ENCODE measurements around the gene SUSD6. TPM values are rescaled to one million over a fixed set of nuclear protein-coding genes. Genes with fewer than 3 reads are reported as not detected.

The SUSD6 gene
- total RNA-seq, 1 experiment from 2014 or later = 3.7 TPM

DNA sequence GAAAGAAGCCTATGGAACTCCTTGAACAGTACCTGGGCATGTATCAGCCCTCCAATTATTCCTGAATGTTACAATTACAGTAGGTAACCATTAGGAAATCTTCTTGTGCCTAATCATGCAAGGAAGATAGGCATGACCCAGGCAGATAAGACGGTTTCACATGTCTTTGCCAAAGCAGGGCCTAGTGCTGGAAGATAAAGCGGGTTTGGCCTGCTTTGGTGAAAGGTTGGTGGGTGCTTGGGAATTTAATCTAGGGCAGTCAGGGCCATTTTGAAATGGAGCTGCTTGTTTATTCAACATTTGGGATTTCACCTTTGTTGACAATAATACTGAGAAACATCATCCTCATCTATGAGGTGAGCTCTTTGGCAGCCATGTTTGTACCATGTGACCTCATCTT is 143.1 kb downstream of the SUSD6 start:
- Histone ChIP-seq H3K14ac (ENCODE audit: insufficient read depth, low read length) (no peak overlapping the region), H2BK5ac (ENCODE audit: insufficient read length, low read length) (no peak overlapping the region), H3K4me2 (ENCODE audit: insufficient read depth, insufficient read length, low read length) (no peak overlapping the region), H2BK120ac (ENCODE audit: low read depth, low read length, poor library complexity, severe bottlenecking) (no peak overlapping the region), H2BK12ac (ENCODE audit: insufficient read length, low read depth, low read length) (no peak overlapping the region), H2BK15ac (ENCODE audit: low read depth, low read length) (no peak overlapping the region), H2BK20ac (ENCODE audit: low read depth, low read length, poor library complexity, severe bottlenecking) (no peak overlapping the region), H3K9ac (ENCODE audit: extremely low read depth, insufficient read length, low read length) (no peak overlapping the region), H4K91ac (ENCODE audit: insufficient read length, low read depth, low read length) (no peak overlapping the region), H3K27ac (ENCODE audit: insufficient read length, low read depth, low read length) (no peak overlapping the region), H3K9me3 (ENCODE audit: control insufficient read depth, low read depth, low read length) (no peaks in the 10 kb centered on the region), H3K79me2 (ENCODE audit: insufficient read depth, low read length) (no peaks in the 10 kb centered on the region), H4K5ac (ENCODE audit: insufficient read length, low read depth, low read length) (no peak overlapping the region), H3K27me3 (ENCODE audit: insufficient read depth, low read length) (no peaks in the 10 kb centered on the region), H4K20me1 (ENCODE audit: control insufficient read depth, insufficient read depth, insufficient read length) (no peaks in the 10 kb centered on the region), H3K4me1 (ENCODE audit: insufficient read depth, low read length) (no peaks in the 10 kb centered on the region; the same call in 1 of the 2 replicates), H2AFZ (ENCODE audit: low read length) (no peak overlapping the region), H2AK5ac (ENCODE audit: insufficient read length, low read length) (no peak overlapping the region), H3K56ac (ENCODE audit: insufficient read length, low read depth, low read length) (no peak overlapping the region), H3K23me2 (ENCODE audit: insufficient read length, low read depth, low read length, poor library complexity, severe bottlenecking) (no peaks in the 10 kb centered on the region), H3K79me1 (ENCODE audit: insufficient read depth, low read depth, low read length, poor library complexity, severe bottlenecking) (no peaks in the 10 kb centered on the region), H3K18ac (ENCODE audit: insufficient read length, low read depth, low read length) (no peak overlapping the region), H4K8ac (replicated peaks; ENCODE audit: insufficient read length, low read depth, low read length) (no peak overlapping the region), H3K4ac (ENCODE audit: low read depth, low read length) (no peak overlapping the region), H3T11ph (ENCODE audit: low read length) (no peak overlapping the region), H3K23ac (ENCODE audit: insufficient read length, low read depth, low read length) (no peak overlapping the region)
- Mint-ChIP-seq H3K36me3 (ENCODE audit: insufficient read depth in 1 of 3, low read depth in 3 of 3) (no peaks in the 10 kb centered on the region), H3K9me3 (no peaks in the 10 kb centered on the region; a peak in 1 of 5 replicates), H3K4me3 (no peak overlapping the region), H3K4me1 (peaks cover 15 to 16% of the 10 kb centered on the region in 2 experiments), H3K27me3 (ENCODE audit: low read depth) (no peaks in the 10 kb centered on the region; the same call in 1 of the 2 replicates), H3K27ac (no peak overlapping the region)
- no peak for DNase-seq
- TF ChIP-seq, protein P1, sequence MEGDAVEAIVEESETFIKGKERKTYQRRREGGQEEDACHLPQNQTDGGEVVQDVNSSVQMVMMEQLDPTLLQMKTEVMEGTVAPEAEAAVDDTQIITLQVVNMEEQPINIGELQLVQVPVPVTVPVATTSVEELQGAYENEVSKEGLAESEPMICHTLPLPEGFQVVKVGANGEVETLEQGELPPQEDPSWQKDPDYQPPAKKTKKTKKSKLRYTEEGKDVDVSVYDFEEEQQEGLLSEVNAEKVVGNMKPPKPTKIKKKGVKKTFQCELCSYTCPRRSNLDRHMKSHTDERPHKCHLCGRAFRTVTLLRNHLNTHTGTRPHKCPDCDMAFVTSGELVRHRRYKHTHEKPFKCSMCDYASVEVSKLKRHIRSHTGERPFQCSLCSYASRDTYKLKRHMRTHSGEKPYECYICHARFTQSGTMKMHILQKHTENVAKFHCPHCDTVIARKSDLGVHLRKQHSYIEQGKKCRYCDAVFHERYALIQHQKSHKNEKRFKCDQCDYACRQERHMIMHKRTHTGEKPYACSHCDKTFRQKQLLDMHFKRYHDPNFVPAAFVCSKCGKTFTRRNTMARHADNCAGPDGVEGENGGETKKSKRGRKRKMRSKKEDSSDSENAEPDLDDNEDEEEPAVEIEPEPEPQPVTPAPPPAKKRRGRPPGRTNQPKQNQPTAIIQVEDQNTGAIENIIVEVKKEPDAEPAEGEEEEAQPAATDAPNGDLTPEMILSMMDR (conservative IDR thresholded peaks at IDR 0.05) = no peak
- no CpG with 5 or more reads among the region's 2 CpGs for WGBS (ENCODE audit: extremely low coverage, insufficient read length, low lambda C conversion rate)
